HG02642 (cell line): ENCODE results near the gene RBM23.
"Not testable (repeated sequence)": the region's sequence is repeated elsewhere in the genome, so short reads cannot be mapped to it uniquely, and the experiment has no call there.

Source experiments
- ATAC-seq: cut with Tn5 transposase; IDR thresholded peaks from one replicate; pipeline ENCODE4 v1.9.1; 2021; ENCODE audit warnings: mild to moderate bottlenecking; ENCODE audit not compliant: unreplicated experiment, poor library complexity

The RBM23 gene

DNA sequence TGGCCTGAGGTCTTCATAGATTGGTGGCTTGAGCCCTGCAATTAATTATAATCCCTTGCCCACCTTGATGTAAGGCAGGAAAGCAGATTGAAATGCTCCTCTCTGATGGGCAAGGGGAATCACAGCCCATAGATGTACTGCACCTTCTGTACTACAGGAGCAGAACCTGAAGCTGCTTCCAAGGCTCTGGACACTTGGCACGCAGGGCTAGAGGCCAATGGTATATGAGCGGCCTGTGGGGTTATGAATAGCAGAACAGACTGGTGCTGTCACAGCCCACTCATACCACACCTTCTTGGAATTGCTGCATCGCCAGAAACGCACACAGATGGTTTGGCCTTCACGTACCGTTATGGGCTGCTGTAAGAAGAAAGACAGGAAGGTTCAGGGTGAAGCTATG, 1.7 kb upstream of the RBM23 start:
- ATAC-seq = no peak

DNA sequence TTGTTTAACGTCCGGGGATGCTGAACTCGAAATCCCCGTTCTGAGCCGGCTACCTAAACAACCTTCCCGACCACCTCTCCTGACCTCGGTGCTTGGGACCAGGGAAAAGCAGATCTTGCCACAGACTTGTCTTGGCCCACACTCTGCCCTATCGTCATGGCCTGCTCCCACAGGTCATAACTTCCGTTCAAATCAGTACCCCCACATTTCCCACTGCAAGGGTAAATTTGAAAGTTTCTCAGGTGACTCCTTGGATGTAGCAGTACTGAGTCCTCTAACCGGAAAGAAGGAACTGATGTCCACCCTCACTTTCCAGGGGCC, 612 bp upstream of the RBM23 start:
- ATAC-seq = no peak

DNA sequence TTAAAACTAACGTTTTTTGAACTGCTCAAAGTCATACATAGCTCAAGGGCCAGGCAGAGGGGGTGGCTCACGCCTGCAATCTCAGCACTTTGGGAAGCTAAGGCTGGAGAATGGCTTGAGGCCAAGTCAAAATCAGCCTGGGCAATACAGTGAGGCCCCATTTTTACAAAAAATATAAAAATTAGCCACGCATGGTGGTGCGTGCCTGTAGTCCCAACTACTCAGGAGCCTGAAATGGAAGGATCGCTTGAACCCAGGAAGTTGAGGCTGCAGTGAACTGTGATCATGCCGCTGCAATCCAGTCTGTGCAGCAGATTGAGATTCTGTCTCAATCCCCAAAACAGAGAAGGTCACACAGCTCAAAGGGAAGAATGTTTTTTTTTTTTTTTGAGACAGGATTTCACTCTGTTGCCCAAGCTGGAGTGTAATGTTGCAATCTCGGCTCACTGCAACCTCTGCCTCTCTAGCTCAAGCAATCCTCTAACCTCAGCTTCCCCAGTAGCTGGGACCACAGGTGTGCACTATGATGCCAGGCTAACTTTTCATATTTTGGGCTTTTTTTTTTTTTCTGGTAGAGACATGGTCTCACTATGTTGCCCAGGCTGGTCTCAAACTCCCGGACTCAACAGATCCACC, 2.9 kb downstream of the RBM23 start:
- no peak for ATAC-seq

DNA sequence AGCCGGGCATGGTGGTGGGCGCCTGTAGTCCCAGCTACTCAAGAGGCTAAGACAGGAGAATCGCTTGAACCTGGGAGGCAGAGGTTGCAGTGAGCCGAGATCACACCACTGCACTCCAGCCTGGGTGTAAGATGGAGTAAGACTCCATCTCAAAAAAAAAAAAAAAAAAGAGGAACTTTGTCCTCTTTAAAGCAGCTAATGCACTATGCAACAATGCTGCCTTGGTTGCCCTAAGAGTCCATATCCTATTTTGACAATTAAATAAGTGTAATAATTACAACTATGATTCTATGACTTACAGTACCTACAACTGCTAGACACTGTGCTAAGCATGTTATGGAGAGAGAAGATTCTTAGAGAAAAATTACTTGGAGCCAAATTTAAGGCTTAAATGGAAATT, 4.1 kb downstream of the RBM23 start:
- not testable (repeated sequence) for ATAC-seq

DNA sequence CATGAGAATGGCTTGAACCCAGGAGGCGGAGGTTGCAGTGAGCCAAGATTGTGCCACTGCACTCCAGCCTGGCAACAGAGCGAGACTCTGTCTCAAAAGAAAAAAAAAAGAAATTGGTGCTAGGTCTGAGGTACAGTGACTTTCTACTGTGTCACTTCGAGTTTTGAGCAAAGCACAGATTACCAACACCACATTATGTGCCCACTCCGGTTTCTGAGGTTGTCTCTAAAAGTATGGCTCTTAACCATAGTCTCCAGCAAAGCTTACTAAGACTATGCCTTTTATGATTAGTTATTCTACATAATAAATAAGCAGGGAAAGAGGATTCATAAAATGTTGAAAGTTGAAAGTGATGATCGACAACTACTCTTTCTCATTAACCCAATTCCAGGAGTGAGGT, 8.0 kb downstream of the RBM23 start:
- ATAC-seq = no peak

DNA sequence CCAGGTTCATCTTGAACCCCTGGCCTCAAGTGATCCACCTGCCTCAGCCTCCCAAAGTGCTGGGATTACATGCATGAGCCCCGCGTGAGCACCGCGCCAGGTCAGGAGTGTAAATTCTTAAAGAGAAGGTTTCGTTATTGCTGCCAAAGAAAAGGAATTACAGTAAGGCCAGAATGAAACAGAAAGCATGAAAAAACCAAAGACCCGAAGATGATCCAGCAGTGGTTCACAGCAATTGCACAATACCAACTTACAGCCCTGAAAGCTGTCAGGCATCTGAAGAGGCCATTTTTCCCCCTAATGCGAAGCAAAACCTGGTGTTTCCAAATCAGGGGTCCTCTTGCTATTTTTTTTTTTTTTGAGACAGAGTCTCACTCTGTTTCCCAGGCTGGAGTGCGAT, 10.3 kb downstream of the RBM23 start:
- ATAC-seq = no peak

DNA sequence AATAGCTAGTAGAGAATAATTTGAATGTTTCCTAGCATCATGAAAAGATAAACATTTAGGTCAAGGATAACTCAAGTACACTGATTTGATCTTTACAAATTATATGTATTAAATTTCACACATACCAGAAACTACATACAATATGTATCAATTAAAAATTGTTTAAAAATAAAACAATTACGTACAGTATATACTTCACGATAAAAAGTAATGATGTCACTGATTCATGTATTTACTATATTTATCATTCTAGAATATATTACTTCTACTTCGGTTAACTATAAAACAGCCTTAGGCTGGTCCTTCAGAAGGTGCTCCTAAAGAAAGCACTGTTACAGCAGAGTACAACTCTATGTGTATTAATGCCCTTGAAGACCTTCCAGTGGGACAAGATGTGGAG, 11.5 kb downstream of the RBM23 start:
- no peak for ATAC-seq

DNA sequence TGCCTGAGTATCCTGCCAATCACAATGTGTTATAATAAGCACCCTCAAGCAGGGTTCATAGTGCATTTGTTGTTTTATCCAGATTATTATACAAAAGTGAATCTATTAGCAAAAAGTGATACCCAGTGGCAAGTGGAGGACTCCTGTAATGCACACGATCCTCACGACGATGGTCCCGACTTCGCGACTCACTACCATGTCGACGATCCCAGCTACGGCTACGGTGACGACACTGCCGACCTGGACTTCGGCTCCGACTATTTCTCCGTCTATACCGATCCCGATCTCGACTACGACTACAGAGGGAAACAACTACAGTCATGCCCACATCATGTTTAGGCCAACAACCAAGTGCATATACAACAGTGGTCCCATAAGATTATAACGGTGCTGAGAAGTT, 12.9 kb downstream of the RBM23 start:
- no peak for ATAC-seq

DNA sequence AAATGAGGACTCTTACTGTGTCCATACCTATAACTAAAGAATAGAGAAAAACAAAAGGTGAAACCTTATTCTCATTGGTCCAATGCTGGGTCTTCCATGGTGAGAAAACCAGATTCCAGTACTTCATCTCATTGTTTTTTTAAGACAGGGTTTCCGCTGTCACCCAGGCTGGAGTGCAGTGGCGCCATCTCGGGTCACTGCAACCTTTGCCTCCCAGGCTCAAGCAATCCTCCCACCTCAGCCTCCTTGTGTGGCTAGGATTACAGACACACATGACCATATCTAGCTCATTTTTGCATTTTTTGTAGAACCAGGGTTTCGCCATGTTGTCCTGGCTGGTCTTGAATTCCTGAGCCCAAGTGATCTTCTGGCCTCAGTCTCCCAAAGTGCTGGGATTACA, 13.3 kb downstream of the RBM23 start:
- ATAC-seq = no peak

DNA sequence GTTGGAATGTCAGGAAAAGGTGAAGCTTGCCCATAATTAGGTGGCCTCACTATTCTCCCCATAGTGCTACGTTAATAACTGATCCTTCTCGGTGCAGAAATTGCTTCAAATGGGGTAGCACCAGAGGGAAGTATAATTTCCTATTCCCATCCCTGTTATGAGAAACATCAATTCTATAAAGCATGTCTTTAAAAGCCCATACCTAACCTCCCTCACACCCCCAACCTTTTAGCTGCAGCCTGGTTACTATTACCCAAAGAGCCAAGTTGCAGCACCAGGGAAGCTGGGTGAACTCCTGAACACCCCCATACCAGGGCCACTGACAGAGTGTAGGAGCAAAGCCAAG, 15.2 kb downstream of the RBM23 start:
- no peak for ATAC-seq

DNA sequence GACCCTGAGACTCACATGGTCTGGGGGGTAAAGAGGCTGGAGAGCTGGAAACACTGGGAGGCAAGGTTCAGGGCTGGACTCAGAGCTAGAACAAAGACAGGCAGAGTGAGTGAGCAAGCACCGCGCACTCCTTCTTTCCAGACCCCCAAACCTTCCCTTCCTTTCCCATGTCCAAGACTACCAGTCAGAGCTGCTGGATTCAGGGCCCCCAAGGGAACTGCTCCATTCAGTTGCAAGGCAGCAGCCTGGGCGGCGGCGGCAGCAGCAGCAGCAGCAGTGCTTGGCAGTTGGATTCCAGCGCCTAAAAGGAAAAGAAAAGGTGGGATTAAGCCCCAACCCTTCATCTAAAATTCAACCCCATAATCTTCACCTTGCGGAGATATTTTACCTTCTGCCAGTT, 17.1 kb downstream of the RBM23 start:
- no peak for ATAC-seq

DNA sequence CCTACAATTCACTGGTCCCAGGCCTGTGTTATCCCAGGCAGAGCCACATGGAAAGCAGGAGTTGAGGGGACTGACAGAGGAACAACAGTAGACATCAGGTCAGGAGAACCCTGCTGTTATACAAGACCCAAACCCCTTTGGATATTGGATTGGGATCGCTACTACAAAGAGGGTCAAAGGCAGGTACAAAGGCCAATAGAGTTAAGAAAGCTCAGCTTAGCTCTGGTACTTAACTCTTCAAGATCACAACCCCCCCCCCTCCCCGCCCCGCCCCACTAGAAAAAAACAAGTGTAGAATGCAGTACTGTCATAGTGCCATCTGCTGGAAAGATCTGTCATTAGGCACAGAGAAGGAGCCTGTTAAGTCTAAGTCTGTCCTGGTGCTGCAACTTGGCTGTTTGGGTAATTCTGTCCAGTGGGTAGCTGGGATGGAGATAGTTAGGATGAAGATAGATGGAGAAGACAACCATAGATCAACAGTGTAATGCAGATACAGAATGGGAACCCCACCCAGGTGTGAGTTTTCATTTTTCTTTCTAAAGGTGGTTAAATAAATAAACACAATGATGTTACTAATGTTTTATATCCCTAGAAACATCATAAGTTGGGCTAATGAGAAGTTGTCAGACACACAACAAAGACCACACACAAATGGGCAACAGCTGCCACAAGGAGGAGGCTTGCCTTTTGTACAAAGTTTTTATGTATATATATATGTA, 18.7 kb downstream of the RBM23 start:
- no peak for ATAC-seq

DNA sequence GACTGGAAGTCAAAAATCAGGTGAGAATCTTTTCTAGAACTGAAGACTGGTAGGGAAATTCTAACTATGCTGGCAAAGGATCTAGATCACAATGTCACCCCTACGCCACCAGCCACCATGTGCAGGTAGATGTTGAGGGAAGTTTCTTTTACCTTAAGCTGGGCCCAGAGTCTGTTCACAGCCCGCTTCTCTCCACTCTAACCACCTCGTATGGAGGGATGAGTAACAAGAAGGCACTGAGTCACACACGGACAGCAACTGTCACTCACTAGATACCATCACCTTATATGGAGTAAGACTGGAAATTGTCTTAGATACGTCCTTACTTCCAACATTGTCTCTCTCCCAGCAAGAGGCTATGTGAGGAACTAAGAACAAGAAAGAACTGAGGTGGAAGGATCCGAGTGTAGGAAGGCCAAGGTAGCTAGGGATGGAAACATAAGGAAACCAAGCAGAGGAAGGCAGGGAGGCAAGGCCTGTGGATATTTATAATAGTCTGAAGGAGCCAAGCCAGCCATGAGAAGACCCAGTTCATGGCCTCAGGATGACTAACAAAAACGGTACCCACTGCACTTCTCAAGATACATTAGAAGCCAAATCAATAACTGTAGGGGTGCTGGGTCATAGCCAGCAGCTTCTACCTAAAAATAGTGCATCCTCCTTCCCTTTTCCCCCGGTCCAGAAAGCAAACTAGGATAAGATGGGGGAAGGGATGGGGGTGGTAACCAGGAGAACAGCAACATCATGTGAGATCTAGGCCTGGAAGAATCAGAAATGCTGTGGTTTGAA, 20.5 kb downstream of the RBM23 start:
- ATAC-seq = no peak

DNA sequence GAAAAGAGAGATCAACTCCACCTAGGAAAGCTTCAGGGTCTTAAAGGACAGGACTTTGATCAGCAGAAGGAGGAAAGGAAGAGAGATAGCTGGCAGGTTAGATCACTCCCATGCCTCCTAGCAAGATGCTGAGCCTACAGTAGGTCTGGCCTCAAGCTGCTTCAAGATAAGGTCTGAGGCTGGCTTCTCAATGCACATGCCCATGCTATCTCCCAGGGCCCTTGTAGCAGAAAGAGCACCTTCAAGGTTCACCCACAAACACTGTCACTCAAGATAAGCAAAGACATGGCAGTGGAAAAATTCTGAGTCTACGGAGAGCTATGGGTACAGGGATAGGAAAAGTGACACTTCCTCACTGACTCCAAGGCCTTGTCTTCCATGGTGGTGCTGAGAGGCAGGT, 21.6 kb downstream of the RBM23 start:
- ATAC-seq = no peak

DNA sequence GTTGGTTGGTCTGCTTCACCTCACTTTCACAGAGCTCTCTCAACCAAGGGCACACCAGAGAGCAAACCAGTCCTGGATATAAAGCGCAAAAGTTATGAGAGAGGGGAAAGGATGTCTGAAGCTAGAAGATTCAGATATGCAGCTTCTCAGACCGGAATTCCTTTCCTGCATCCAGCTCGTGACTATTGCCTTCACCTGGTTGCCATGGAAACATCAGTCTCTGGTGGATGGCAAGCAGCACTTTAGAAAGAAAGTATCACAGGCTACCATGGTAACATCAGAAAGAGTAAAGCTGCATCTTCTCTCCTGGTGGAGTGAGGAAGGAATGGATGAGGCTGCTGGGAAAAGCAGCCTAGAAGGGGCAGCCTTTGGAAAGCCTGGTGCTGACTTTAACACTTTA, 22.2 kb downstream of the RBM23 start:
- ATAC-seq = no peak

DNA sequence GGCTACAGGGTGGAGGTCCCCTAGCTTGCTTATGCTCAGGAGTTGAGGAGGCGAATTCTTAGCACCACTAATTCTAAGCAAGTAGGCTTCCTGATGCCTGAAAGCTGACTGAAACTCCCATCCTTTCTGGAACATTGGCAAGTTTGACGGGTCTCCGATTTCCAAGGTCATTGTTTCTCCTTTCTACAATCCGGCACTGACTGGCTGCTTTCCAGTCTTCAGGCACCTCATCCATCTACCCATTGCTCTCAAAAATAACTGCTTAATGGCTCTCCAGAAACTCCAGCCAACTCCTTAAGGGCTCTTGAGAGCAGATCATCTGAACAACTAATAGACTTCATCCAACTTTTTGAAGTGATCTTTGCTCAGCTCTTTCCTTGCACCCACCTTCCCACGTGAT, 22.6 kb downstream of the RBM23 start:
- ATAC-seq = no peak

DNA sequence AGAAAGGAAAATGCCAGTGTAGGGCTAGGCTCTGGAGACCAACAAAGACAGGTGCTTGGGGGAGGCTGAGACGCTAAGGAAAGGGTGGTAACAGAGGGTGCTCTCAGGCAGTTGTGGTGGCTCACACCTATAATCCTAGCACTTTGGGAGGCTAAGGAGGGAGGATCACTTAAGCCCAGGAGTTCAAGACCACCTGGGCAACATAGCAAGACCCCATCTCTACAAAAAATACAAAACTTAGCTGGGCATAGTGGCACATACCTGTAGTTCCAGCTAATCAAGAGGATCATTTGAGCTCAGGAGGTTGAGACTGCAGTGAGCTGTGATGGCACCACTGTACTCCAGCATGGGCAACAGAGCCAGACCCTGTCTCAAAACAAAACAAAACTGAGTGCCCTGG, 23.5 kb downstream of the RBM23 start:
- ATAC-seq = no peak

DNA sequence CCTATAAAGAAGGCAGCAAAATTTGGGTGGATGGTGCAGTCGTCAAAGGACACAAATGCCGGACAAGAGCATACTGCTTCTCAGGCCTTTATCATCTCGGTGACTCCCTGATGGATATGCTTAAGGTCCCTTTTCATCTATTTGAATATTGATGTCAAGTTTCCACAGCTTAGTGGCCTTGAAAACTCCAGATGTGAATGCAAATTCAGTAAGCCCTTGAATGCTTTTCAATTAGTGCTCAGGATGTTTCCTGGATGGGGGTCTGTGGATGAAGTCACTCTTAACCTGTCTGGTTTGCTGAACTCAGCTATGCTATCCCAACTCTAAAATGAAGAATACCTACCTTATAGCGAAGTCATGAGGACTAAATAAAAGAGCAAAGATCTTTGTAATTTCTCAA, 25.2 kb downstream of the RBM23 start:
- no peak for ATAC-seq

DNA sequence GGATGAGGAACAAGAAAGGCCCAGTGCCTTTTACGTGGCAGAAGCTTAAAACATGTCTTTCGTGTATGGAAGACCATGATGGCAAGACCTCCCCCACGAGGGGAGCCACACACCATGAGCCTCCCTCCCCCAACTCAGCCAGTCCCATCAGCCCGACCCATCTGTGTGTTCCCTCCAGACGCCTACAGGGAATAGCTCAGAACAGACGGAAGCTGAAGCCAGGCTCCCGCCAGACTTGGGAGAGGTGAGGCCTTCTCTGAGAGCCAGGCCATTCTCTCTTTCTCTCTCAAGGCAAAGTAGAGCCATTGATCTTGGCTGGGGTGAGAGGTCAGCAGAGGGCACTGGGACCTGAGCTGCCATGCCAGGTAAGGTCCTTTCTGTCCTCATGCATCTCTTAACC, 26.5 kb downstream of the RBM23 start:
- ATAC-seq = no peak

DNA sequence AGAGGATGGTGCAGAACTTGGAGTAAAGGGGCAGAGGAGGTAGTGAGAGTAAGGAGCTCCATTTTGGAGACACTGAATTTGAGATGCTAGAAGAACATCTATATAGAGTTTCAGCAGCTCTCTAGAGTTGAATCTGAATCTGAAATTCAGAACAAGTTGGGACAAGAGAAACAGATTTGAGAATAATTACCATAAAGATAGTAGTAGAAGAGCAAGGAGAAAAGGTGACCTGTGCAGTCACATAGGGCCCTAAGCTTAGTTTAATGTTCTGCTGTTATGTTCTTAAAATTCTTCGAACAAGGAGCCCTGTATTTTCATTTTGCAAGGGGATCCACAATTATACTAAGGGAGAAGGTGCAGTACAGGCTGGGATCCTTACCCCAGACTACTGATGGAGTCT, 28.5 kb downstream of the RBM23 start:
- no peak for ATAC-seq

DNA sequence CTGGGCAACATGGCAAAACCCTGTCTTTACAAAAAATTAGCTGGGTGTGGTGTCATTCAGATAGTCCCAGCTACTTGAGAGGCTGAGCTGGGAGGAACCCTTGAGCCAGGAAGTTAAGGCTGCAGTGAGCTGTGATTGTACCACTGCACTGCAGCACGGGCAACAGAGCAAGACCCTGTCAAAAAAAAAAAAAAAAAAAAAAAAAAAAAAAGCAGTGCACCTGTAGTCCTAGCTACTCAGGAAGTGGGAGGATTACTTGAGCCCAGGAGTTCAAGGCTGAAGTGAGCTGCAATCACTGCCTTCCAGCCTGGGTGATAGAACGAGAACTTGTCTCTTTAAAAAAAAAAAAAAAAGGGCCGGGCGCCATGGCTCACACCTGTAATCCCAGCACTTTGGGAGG, 30.3 kb downstream of the RBM23 start:
- ATAC-seq = no peak

DNA sequence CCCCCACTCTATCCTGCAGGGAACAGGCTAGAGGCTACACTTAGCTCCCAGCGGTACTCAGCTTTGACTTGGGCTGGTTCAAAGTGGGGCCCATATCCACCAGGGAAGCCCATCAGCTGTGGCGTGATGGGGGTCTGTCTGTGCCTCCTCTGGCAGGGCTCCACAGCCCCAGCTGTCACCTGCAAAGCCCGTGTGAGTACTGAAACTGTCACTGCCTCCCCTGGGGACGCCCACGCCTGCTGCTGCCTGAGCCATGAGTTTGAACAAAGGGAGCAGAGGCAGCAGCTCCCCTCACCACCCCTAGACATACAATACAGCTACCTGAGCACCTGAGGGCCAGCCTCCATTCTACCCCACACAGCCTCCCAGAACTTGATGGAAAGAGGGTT, 31.0 kb downstream of the RBM23 start:
- peak; percentile 49 for ATAC-seq
